Activated T-cell treated with anti-CD3 and anti-CD28 coated beads, Interleukin-2, amount 50 U/mL, for 24 hours (primary cell): ENCODE results near the gene ZNF500.
"Not testable (repeated sequence)": the region's sequence is repeated elsewhere in the genome, so short reads cannot be mapped to it uniquely, and the experiment has no call there.

Experiments
- DNase-seq: peaks from one replicate; pipeline ENCODE4 v3.0.0-alpha.2; 2020
- H3K27ac Mint-ChIP-seq: 2 replicates; pipeline ENCODE4 v1.8.0; 2020; ENCODE audit warnings: mild to moderate bottlenecking, mixed read lengths
- H3K27me3 Mint-ChIP-seq: 2 replicates; pipeline ENCODE4 v1.8.0; 2020; ENCODE audit warnings: mixed read lengths
- H3K36me3 Mint-ChIP-seq: 2 replicates; pipeline ENCODE4 v1.8.0; 2020; ENCODE audit warnings: low read depth, mixed read lengths
- H3K4me1 Mint-ChIP-seq: 2 replicates; pipeline ENCODE4 v1.8.0; 2020; ENCODE audit warnings: low read depth, mixed read lengths
- H3K4me3 Mint-ChIP-seq: 2 replicates; pipeline ENCODE4 v1.8.0; 2020; ENCODE audit warnings: mild to moderate bottlenecking, moderate library complexity, mixed read lengths
- H3K9me3 Mint-ChIP-seq: 2 replicates; pipeline ENCODE4 v1.8.0; 2020; ENCODE audit warnings: mixed read lengths

Gene ZNF500

DNA sequence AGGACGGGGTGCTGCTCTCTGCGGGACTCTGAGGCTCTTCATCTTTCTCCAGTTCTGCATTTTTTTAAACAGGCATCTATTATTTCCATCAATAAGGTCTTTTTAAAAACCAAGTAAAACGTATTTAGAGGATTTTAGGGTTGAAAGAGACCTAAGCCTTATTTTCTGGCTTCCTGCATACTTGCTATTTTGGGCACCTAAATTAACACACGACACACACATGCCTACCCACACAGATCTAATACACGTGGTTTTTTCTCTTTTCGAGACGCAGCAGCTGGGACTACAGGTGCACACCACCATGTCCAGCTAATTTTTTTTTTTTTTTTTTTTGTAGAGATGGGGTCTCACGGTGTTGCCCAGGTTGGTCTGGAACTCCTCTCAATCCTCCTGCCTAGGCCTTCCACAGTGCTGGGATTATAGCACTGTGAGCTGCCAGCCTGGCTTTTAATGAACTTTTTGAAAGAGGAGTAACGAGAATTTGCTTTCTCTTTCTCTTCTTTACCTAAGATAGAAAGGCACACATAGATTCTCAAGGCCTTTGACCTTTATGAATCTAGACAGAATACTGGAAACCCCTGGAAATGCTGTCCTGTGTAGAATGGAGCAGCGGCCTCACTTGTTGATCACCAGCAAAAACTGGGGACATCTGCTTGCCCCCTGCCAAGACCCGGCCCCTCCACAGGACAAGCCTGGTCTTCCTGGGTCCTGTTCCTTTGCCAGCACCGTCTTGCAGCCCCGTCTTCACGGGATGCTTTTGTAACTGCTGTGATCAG lies 18.9 kb downstream of the ZNF500 start:
- Mint-ChIP-seq H3K4me1 (peaks cover 22% of the 10 kb centered on the region), H3K4me3 (no peak overlapping the region), H3K36me3 (peaks cover 25% of the 10 kb centered on the region), H3K9me3 (no peaks in the 10 kb centered on the region), H3K27ac (peak overlapping the region; percentile 83), H3K27me3 (no peaks in the 10 kb centered on the region)
- DNase-seq: no peak

DNA sequence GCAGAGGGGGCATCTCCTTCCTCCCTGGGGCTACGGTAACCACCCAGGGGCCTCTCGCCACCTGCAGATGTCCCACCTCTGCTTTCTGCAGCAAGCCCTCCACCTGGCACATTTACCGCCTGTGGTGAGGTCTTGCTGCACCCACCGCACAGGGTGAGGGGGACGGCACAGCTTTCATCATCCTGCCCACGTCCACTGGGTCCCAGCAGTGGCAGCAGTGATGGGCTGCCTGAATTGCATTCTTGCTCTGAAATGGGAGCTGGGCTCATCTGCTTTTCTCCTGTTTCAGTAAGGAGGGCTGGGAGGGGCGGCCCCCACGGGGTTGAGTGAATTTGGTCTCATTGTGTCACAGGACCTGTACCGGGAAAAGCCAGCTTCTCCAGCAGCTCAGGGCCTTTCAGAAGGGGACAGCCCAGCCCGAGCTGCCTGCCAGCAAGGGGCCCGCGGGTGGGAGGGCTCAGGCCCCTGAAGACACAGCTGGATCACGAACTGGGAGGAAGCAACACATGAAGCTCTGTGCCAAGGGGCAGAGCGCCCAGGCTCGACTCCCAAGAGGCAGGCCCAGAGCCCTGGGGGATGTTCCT lies 19.9 kb downstream of the ZNF500 start:
- Mint-ChIP-seq H3K27me3 (no peaks in the 10 kb centered on the region), H3K4me1 (peaks cover 25% of the 10 kb centered on the region), H3K4me3 (no peak overlapping the region), H3K27ac (no peak overlapping the region), H3K9me3 (no peaks in the 10 kb centered on the region), H3K36me3 (peaks cover 17% of the 10 kb centered on the region)
- DNase-seq: no peak

DNA sequence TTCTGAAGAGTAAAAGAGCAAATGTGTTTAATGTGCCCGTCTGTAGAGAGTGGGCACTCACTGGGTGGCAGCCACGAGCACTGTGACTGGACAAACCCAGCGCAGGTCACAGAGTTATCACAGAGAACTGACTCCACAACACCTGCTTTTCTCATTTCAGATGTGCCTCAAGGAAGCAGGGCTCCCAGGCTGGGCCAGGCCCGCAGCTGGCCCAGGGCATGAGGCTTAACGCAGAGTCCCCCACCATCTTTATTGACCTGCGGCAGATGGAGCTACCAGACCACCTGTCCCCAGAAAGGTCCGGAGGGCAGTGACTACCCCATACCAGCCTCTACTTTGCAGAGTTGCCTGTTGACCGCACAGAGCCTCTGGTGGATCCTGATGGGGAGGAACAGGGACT lies 20.7 kb downstream of the ZNF500 start:
- Mint-ChIP-seq H3K4me3 (no peak overlapping the region), H3K9me3 (no peaks in the 10 kb centered on the region), H3K27ac (no peak overlapping the region), H3K27me3 (no peaks in the 10 kb centered on the region), H3K36me3 (peaks cover 11% of the 10 kb centered on the region), H3K4me1 (peaks cover 25% of the 10 kb centered on the region)
- DNase-seq: no peak

DNA sequence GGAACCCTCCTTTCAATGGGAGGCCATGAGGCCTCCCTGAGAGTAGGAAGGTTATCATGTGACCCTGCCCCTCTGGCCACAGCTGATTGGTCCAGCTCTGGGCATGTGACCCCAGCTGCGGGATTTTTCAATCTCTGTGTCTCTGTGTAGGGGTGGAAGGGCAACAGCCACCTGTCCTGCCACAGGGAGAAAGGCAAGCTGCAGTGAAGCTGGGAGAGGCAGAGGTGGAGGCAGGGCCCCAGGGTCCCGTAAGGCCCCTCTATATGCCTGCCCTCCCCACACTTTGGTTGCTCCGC lies 21.7 kb downstream of the ZNF500 start:
- Mint-ChIP-seq H3K27ac (no peak overlapping the region), H3K27me3 (no peaks in the 10 kb centered on the region), H3K36me3 (peaks cover 3% of the 10 kb centered on the region), H3K4me1 (peaks cover 25% of the 10 kb centered on the region), H3K4me3 (no peak overlapping the region), H3K9me3 (no peaks in the 10 kb centered on the region)
- DNase-seq: no peak

DNA sequence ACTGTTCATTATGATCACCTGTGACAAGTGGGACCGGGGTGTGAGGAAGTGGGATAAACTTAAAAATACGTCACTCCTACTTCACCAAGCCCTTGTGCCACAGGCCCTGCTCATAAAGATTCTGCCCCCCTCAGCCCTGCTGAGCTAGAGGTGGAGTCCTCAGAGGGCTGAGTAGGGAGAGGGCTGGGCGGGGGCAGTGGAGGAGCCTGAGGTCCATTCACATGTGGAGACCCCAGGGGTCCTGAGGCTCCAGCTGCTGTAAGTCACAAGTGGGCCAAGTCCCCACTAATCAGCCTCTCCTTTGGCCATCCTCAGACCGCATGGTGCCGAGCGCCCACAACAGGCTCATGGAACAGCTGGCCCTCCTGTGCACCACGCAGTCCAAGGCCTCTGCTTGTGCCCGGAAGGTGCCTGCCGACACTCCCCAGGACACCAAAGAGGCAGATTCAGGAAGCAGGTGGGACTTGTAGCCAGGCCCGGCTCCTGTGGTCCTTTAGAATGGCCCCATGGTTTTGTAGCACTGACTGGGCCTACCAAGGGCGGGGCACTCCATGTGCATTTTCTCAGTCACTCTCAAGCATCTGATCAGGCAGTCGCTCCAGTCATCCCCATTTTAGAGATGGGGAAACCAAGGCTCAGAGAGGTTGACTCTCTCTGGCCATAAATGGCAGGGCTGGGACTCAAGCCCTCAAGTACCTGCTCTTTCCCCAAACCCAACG lies 22.2 kb downstream of the ZNF500 start:
- Mint-ChIP-seq H3K36me3 (peaks cover 3% of the 10 kb centered on the region), H3K27me3 (no peaks in the 10 kb centered on the region), H3K9me3 (no peaks in the 10 kb centered on the region), H3K4me1 (peaks cover 25% of the 10 kb centered on the region), H3K27ac (no peak overlapping the region), H3K4me3 (no peak overlapping the region)
- DNase-seq: no peak

DNA sequence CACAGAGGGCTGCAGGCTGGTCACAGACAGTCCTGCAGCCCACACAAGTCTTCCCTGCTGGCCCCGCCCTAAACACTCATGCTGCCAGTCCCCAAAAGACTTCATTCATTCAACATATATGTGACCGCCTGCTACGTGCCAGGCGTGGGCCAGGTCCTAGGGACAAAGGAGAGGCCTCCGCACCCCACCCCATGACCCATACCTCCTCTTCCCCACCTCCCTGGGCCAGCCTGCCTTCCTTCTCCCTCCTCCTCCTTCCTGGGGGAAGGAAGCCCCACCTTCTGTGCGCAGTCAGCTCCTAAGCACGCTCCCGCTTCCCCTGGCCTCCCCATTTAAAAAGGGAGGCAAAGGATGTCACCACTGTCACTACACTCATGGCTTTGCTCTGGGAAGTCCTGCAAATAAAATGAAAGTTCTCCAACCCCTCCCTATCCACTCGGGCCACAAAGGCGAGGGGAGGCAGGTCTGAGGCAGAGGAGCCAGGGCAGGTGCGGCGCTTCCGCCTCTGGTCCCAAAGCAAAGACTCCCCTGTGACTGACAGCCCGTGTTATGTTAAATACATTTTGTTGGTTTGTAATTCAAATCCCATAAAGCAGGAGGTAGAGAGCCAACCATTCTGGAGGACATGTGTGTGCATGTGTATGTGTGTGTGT lies 23.6 kb downstream of the ZNF500 start:
- peak overlapping the region; percentile 33 for H3K4me3 Mint-ChIP-seq
- no peak for DNase-seq
- H3K27ac Mint-ChIP-seq: peak overlapping the region; percentile 15
- H3K36me3 Mint-ChIP-seq: no peaks in the 10 kb centered on the region
- no peaks in the 10 kb centered on the region for H3K9me3 Mint-ChIP-seq
- H3K27me3 Mint-ChIP-seq: no peaks in the 10 kb centered on the region
- H3K4me1 Mint-ChIP-seq: peaks cover 21% of the 10 kb centered on the region

DNA sequence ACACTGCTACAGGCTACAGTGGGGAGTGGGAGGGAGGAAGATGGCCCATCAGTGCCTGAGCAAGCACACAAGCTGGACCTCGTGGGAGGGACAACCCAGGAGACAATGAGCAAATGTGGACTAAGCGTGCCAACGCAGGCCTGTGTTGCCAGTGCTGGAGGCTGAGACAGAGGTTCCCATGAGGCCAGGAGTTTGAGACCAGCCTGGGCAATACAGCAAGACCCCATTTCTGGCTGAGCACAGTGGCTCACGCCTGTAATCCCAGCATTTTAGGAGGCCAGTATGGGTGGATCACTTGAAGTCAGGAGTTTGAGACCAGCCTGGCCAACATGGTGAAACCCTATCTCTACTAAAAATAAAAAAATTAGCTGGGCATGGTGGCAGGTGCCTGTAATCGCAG lies 28.6 kb downstream of the ZNF500 start:
- H3K9me3 Mint-ChIP-seq, H3K27me3 Mint-ChIP-seq, DNase-seq, H3K27ac Mint-ChIP-seq, H3K36me3 Mint-ChIP-seq, H3K4me3 Mint-ChIP-seq: not testable (repeated sequence)
- peaks cover 16% of the 10 kb centered on the region for H3K4me1 Mint-ChIP-seq

DNA sequence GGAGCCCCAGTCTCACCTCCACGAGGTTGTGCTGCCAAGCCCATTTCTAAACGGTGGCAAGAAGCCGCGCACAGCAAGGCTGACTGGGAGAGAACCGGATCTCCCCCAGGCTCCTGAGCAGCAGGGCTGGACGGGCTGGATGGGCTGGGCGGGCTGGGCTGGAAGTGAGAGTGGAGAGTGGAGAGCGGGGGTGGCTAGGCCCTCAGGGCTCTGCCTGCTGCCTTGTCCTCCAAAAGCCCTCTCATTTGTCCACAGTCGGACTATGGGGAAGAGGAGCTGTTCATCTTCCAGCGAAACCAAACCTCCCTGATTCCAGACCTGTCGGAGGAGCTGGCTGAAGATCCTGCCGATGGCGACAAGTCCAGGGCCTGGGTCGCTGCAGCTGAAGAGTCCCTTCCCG lies 29.4 kb downstream of the ZNF500 start:
- no peak overlapping the region for H3K4me3 Mint-ChIP-seq
- H3K9me3 Mint-ChIP-seq: no peaks in the 10 kb centered on the region
- no peak for DNase-seq

DNA sequence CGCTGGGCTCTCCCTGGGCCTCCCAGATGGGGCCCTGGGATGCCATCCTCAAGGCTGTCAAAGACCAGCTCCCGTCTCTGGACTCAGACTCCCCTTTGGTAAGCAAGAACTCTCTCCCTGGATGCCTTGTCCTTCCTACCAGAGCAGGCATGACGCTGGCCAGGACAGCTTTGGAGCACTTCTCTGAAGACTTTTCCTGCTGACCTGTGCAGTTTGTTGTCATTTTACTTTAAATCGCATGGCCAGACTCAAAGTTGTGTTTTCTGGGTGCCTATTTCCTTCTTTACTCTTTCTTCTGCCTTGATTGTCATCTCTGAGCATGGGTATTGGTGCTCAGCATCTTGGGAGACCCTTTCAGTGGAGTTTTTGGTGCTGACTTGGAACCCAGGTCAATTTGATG lies 30.4 kb downstream of the ZNF500 start:
- no peaks in the 10 kb centered on the region for H3K9me3 Mint-ChIP-seq
- H3K27ac Mint-ChIP-seq: no peak overlapping the region
- peaks cover 20% of the 10 kb centered on the region for H3K4me1 Mint-ChIP-seq
- H3K27me3 Mint-ChIP-seq: no peaks in the 10 kb centered on the region
- H3K4me3 Mint-ChIP-seq: no peak overlapping the region
- no peak for DNase-seq
- H3K36me3 Mint-ChIP-seq: peaks cover 9% of the 10 kb centered on the region

More for the DNA sequence above, 29.4 kb downstream of the ZNF500 start:
- Mint-ChIP-seq H3K27me3 (no peaks in the 10 kb centered on the region), H3K36me3 (peaks cover 9% of the 10 kb centered on the region), H3K27ac (no peak overlapping the region), H3K4me1 (peaks cover 17% of the 10 kb centered on the region)

DNA sequence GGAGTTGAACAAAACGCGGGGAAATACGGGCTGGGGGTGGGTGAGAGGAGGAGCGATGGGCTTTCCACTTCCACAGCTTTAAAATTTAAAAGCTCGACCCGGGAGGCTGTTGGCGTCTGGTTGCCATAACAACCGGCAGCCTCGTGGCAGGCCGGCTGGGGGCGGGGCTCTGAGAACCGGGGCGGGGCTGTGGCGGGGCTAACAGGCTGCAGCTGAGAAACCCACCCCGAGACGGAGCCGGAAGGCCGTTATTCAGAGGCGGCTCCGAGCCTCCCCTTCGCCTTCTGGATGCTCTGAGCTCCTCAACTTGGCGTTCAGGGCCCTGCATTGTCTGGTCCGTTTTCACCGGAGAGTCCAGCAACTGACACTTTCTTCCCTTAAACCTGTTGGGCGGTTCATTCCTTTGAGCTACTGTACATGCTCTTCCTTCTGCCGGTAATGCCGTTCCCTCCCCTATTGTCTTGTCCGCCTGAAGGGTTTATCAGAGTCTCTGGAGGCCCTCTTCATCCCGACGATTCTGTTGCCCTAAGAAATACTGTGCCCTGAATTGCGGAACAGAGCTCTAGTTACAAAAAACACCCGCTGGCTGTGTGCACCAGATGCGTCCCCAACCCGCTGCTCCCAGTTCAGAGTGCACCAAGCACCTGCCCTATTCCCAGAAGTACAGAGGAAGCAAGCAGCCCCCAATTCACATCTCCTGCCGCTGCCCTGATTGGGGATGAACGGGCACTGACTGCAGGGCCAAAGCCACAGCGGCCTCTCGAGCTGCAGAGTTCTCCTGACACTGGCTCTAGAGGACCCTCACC lies 32.0 kb downstream of the ZNF500 start:
- peaks cover 21% of the 10 kb centered on the region for H3K36me3 Mint-ChIP-seq
- no peaks in the 10 kb centered on the region for H3K9me3 Mint-ChIP-seq
- H3K27ac Mint-ChIP-seq: peak overlapping the region; percentile 96
- DNase-seq: peak; percentile 93
- H3K4me3 Mint-ChIP-seq: peak overlapping the region; percentile 89
- peaks cover 20% of the 10 kb centered on the region for H3K4me1 Mint-ChIP-seq
- H3K27me3 Mint-ChIP-seq: no peaks in the 10 kb centered on the region

DNA sequence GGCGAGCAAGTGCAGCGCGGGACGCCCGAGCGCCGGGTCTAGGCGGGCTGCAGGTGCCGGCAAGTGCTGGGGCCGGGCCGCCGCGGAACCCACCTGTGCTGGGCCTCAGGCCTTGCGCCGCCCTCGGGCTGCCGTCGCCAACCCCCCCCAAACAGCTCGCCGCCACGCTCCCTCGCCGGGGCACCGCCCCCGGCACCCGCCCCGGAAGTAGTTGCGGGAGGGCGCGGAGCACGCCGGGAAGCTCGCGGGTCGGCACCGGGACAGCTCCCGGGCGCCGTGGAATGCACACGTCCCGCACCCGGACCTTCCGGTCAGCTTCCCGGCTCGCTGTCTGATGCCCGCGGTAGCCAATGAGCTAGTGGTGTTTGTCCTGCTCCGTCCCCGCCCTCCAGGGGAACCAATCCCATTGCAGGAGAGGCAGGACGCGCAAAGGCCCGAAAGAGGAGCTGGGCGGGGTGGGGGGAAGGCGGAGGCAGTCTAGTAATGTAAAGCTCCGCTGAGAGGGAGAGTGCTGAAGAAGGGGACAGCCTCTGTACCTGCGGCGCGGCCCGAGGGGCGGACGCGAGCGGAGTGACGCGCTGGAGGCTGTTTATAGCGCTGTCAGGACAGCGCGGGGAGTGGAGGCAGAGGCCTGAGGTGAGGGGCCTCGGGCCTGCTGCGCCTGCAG lies 32.8 kb downstream of the ZNF500 start, which contains the start of the genes ANKS3 and DNAAF8:
Gene ANKS3, minus strand, starts transcription at position 209 of the 667 bp plus-strand sequence. CDS start 4,122 bp downstream, outside the sequence.
Gene DNAAF8, plus strand, starts transcription at position 475 of the 667 bp plus-strand sequence. CDS start 1,978 bp downstream, outside the sequence.
- Mint-ChIP-seq H3K4me3 (peak within 1 kb of the TSS; percentile 89), H3K4me1 (peaks cover 20% of the 10 kb centered on the region), H3K9me3 (no peaks in the 10 kb centered on the region), H3K36me3 (peaks cover 26% of the 10 kb centered on the region), H3K27me3 (no peaks in the 10 kb centered on the region), H3K27ac (peak within 1 kb of the TSS; percentile 96)
- DNase-seq: peak; percentile 90

DNA sequence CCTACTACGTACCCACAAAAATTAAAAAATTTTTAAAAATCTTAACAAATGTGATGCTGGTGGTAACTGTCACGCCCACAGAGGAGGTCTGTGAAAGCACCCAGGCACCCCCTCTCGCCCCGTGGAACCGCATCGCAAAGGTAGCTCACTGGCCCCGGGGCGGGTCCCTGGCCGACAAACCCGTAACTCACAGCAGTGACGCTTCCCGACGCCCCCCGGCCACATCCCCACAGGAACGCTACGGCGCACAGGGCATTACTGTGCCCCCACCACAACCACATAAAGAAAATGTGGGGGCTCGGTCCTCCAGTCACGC lies 33.3 kb downstream of the ZNF500 start:
- peaks cover 30% of the 10 kb centered on the region for H3K36me3 Mint-ChIP-seq
- H3K4me3 Mint-ChIP-seq: peak overlapping the region; percentile 89
- H3K9me3 Mint-ChIP-seq: no peaks in the 10 kb centered on the region
- DNase-seq: no peak
- H3K4me1 Mint-ChIP-seq: peaks cover 20% of the 10 kb centered on the region
- H3K27me3 Mint-ChIP-seq: no peaks in the 10 kb centered on the region
- peak overlapping the region; percentile 88 for H3K27ac Mint-ChIP-seq

DNA sequence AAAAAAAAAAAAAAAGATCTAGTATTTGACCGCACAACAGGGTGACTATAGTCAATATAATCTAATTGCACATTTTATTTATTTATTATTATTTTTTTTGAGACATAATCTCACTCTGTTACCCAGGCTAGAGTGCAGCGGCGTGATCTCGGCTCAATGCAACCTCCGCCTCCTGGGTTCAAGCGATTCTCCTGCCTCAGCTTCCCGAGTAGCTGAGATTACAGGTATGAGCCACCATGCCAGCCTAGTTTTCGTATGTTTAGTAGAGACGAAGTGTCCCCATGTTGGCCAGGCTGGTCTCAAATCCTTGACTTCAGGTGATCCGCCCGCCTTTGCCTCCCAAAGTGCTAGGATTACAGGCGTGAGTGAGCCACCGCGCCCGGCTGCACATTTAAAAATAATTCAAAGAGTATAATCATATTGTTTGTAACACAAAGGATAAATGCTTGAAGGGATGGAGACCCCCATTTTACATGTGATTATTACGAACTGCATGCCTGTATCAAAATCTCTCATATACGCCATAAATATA lies 33.7 kb downstream of the ZNF500 start:
- H3K4me1 Mint-ChIP-seq: peaks cover 20% of the 10 kb centered on the region
- peak overlapping the region; percentile 88 for H3K27ac Mint-ChIP-seq
- peak overlapping the region; percentile 89 for H3K4me3 Mint-ChIP-seq
- H3K27me3 Mint-ChIP-seq: no peaks in the 10 kb centered on the region
- no peaks in the 10 kb centered on the region for H3K9me3 Mint-ChIP-seq
- no peak for DNase-seq
- peaks cover 34% of the 10 kb centered on the region for H3K36me3 Mint-ChIP-seq
